Right renal pelvis (tissue), 4 donors: ENCODE data around the gene COL16A1. TPM values are rescaled to one million over a fixed set of nuclear protein-coding genes. Genes with fewer than 3 reads are reported as not detected.

Experiments
- DNase-seq, 4 donors: peaks; one replicate each; pipeline ENCODE4 v3.0.0-alpha.2; 2013; ENCODE audit warnings: low read depth in 4 of 4, low spot score in 3 of 4, missing footprints in 1 of 4
- polyA plus RNA-seq, 4 donors: library from polyadenylated mRNA; unstranded; fragments of 120-200 nt; gene quantifications; one replicate each; pipeline ENCODE4 v1.2.1, GENCODE V29; 2013; ENCODE audit not compliant: insufficient read length in 4 of 4

Gene COL16A1
- polyA plus RNA-seq, 4 donors: 45.0 to 56.2 (median 49.2) TPM

DNA sequence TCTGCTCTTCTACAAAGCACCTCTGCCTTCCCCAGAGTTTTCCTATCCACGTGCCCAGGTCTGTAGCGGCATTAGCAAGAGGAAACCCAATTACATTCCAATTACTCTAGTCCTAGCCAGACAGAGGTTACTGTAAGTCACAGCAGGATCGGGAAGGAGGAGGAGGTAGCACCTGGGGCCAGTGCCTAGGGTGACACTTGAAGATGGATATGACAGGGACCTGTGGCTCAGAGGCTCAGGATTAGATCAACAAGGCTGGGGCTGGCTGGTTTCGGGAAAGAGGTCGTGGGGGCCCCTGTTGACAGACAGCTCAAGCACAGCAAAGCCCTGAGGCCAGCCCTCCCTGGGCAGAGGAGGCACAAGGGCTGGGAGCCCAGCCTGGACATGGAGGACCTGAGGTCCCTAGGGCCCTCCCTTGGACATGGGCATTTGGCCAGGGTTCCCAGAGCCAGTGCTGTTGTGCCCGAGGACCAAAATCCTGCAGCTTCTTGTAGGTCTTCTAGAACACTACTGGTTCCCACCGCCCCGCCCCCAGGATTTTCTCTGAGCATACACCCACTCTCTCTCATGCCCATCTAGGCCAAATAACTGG, 89.3 kb downstream of the COL16A1 start:
- DNase-seq: no peak

DNA sequence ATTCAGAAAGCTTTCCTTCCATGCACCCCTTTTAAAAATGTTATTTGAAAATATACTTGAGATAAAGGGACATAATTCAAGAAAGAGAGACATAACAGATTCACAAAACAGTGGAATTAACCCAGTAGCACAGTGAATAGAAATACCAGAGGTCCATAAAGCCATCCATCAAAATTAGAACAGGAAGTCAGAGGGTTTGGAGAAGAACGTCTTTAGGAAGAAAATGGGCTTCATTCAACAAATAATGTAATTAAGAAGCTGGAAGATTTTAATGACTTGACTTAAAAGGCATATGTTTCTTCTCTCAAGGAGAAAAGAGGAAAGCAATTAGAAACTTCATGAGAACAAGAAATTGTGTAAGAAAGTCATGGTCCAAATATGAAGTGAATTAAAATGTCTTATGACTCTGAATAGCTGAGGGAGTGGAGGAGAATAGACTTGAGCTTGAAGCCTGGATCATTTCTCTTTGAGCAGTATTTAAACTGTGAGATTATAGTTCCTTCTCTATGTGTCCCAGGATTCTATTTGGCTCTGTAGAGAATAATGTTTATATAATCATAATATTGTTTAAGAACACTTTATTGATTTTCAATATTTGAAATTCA, 94.2 kb downstream of the COL16A1 start:
- DNase-seq: peak in 2 of 4 donors; percentile 30 to 42

DNA sequence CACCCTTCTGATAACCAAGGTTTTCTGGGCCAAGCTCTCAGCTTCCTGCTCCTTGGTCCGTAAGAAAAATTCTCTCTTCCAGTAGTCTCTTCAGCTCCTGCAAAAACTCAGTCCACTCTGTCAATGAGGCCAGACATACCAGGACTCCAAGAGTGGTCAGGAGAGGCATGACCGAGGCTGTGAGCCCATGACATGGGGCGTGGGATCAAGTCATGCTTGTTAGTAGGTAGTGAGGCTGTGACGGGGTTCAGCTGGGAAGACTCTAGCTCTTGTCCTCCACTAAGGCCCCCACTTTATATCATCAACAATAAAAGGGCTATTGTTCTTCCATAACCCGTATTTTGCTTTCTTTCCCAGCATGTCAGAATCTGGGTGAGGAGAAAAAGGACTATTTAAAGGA, 96.5 kb downstream of the COL16A1 start:
- no peak for DNase-seq

DNA sequence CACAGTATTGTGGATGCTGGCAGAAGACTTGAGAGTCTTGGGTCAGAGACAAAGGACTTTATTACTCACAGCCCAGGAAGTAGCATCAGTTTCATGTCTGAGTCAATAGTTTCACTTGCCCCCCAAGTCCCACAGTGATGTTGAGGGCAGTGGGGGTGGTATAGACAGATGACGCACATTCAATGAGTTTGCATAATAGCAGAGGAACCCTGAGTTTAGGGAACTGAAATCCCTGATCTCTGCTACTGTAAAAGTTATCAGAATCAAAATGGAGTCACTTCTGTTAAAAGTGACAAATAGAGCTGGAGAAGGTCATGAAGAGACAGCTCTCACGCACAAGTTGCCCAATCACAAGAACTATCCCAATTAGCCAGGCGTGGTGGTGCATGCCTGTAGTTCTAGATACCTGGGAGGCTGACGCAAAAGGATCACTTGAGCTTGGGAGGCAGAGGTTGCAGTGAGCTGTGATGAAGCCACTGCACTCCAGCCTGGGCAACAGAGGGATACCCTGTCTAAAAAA, 97.8 kb downstream of the COL16A1 start:
- DNase-seq: no peak

Other genes starting within 250 kb of the COL16A1 start
- gene TINAGL1, start 127.5 kb downstream of the COL16A1 start, polyA plus RNA-seq: 10 to 100 TPM; 38.5 to 51.0 (median 44.1) TPM
- under 1 TPM in 3 of 4 donors, not detected in 1; 0.18 to 0.31 (median 0.19) TPM for gene HCRTR1, start 86.3 kb downstream of the COL16A1 start, polyA plus RNA-seq
- gene PEF1, start 59.1 kb downstream of the COL16A1 start, polyA plus RNA-seq: 10 to 100 TPM; 75.5 to 83.0 (median 79.1) TPM
- gene ADGRB2, start 60.3 kb upstream of the COL16A1 start, polyA plus RNA-seq: 10 to 100 TPM; 11.4 to 20.3 (median 12.2) TPM
- gene SPOCD1, start 112.0 kb upstream of the COL16A1 start, polyA plus RNA-seq: under 1 TPM; 0.22 to 0.34 (median 0.26) TPM
- 100 to 1,000 TPM; 212 to 247 (median 238) TPM for gene PTP4A2, start 234.4 kb upstream of the COL16A1 start, polyA plus RNA-seq